ENCODE results near the gene INTS15.

The INTS15 gene

GRCh38 chr7:6589829-6590644 is at the start of gene INTS15:
Gene INTS15 (plus strand): TSS chr7:6590021. CDS start chr7:6590284, 263 bp downstream.
- DNase-seq = peak; percentile 91
- no peaks in the 10 kb centered on the region for H3K27me3 Mint-ChIP-seq
- no peaks in the 10 kb centered on the region for H3K9me3 Mint-ChIP-seq
- peaks cover 28% of the 10 kb centered on the region for H3K4me1 Mint-ChIP-seq (ENCODE audit: low read depth)
- H3K36me3 Mint-ChIP-seq (ENCODE audit: low read depth) = peaks cover 82% of the 10 kb centered on the region
- peak within 1 kb of the TSS; percentile 89 for H3K4me3 Mint-ChIP-seq
- H3K27ac Mint-ChIP-seq = peak within 1 kb of the TSS; percentile 90

GRCh38 chr7:6542368-6542767 is 47.5 kb upstream of the INTS15 start:
- no peak overlapping the region for H3K4me3 Mint-ChIP-seq
- H3K9me3 Mint-ChIP-seq = no peaks in the 10 kb centered on the region
- no peak for DNase-seq
- H3K36me3 Mint-ChIP-seq (ENCODE audit: low read depth) = no peaks in the 10 kb centered on the region
- no peak overlapping the region for H3K27ac Mint-ChIP-seq
- peaks cover 12% of the 10 kb centered on the region for H3K4me1 Mint-ChIP-seq (ENCODE audit: low read depth)
- peaks cover 16% of the 10 kb centered on the region for H3K27me3 Mint-ChIP-seq

GRCh38 chr7:6545398-6546126 is 44.3 kb upstream of the INTS15 start:
- peak overlapping the region; percentile 12 for H3K27ac Mint-ChIP-seq
- no peak for DNase-seq
- no peaks in the 10 kb centered on the region for H3K9me3 Mint-ChIP-seq
- no peaks in the 10 kb centered on the region for H3K36me3 Mint-ChIP-seq (ENCODE audit: low read depth)
- no peaks in the 10 kb centered on the region for H3K27me3 Mint-ChIP-seq
- peaks cover 12% of the 10 kb centered on the region for H3K4me1 Mint-ChIP-seq (ENCODE audit: low read depth)
- no peak overlapping the region for H3K4me3 Mint-ChIP-seq

DNA sequence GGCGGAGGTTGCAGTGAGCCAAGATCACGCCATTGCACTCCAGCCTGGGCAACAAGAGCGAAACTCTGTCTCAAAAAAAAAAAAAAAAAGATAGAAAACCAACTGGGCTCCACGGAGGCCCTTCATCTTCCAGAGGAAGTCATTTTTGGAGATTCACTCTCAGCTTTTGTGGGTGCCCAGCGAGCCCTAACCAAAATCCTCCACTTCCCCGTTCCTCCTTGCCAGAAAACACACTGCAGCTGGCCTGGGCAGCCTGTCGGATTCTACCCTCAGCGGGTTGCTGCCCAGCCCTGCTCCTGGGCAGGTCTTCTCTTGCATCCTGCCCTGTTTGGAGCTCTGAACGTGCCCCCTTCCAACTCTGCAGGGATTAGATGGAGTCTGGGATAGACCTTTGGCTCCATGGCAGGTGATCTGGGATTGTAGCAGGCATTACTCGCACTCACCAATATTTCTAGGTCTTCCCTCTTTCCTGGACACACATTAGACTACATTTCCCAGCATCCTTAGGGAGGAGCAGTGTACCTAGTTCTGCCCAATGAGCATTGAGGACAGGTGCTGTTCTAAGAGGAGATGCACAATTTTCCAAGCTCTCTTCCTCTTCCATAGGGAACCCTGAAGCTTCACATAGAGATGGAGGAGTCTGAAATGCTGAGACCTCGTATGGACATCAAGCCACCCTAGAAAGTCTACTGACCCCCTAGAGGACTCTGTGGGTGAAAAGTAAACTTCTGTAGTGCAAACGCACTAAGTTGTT is 43.1 kb upstream of the INTS15 start:
- peaks cover 12% of the 10 kb centered on the region for H3K4me1 Mint-ChIP-seq (ENCODE audit: low read depth)
- no peak for DNase-seq
- H3K27ac Mint-ChIP-seq = no peak overlapping the region
- H3K27me3 Mint-ChIP-seq = no peaks in the 10 kb centered on the region
- no peaks in the 10 kb centered on the region for H3K36me3 Mint-ChIP-seq (ENCODE audit: low read depth)
- H3K9me3 Mint-ChIP-seq = no peaks in the 10 kb centered on the region
- no peak overlapping the region for H3K4me3 Mint-ChIP-seq

GRCh38 chr7:6547400-6547799 is 42.4 kb upstream of the INTS15 start:
- DNase-seq = no peak
- Mint-ChIP-seq H3K4me1 (ENCODE audit: low read depth) (peaks cover 12% of the 10 kb centered on the region), H3K27me3 (no peaks in the 10 kb centered on the region), H3K9me3 (no peaks in the 10 kb centered on the region), H3K27ac (no peak overlapping the region), H3K4me3 (no peak overlapping the region), H3K36me3 (ENCODE audit: low read depth) (no peaks in the 10 kb centered on the region)

GRCh38 chr7:6551016-6551511 is 38.8 kb upstream of the INTS15 start, which contains the start of gene GRID2IP:
Gene GRID2IP (minus strand): TSS chr7:6551461. CDS start chr7:6551436, 25 bp downstream.
- Mint-ChIP-seq H3K27me3 (no peaks in the 10 kb centered on the region), H3K4me3 (no peak within 1 kb of the TSS), H3K4me1 (ENCODE audit: low read depth) (peaks cover 10% of the 10 kb centered on the region), H3K27ac (no peak within 1 kb of the TSS), H3K9me3 (no peaks in the 10 kb centered on the region), H3K36me3 (ENCODE audit: low read depth) (no peaks in the 10 kb centered on the region)
- no peak for DNase-seq

DNA sequence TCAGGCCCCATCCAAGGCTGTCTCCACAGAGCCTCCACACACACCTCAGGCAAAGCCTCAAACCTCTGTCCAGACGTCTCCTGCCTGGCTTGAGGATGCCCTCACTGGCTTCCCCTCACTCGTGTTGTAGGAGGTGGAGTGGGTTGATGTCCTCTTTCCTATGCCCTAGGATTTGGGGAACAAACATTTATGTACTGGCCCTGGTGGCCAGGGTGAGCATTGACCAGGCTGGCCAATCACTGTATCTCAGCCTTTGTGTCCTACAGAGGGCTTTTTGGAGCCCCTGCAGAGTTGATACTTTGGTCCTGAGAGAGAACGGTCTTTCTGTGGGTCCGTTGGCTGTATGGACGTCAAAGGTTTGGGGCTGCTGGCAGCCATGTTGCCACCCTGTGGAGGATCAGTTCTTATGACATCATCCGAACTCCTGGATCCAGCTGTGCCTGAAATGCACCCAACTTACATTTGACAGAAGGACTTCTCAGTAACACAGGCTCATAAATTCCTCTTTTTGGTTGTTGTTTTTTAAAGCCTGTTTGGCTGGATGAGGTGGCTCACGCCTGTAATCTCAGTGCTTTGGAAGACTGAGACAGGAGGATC is 36.3 kb upstream of the INTS15 start:
- Mint-ChIP-seq H3K9me3 (no peaks in the 10 kb centered on the region), H3K27ac (no peak overlapping the region), H3K4me3 (no peak overlapping the region), H3K36me3 (ENCODE audit: low read depth) (no peaks in the 10 kb centered on the region), H3K27me3 (no peaks in the 10 kb centered on the region), H3K4me1 (ENCODE audit: low read depth) (peaks cover 7% of the 10 kb centered on the region)
- no peak for DNase-seq

DNA sequence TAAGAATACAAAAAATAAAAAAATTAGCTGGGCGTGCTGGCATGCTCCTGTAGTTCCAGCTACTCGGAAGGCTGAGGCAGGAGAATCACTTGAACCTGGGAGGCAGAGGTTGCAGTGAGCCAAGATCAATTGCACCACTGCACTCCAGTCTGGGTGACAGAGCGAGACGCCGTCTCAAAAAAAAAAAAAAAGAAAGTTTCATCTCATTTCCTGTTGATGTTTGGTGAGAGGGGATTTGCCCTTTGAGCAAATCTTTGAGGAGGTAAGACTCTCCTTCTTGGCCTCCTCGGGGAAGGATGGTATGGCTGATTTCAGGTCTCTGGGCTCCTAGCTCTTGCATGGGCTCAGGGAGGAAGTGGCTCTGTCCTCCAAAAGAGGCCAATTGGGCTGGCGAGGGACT is 35.0 kb upstream of the INTS15 start:
- DNase-seq = no peak
- Mint-ChIP-seq H3K27me3 (peaks cover 2% of the 10 kb centered on the region), H3K27ac (peak overlapping the region; percentile 84), H3K4me1 (ENCODE audit: low read depth) (peaks cover 7% of the 10 kb centered on the region), H3K9me3 (no peaks in the 10 kb centered on the region), H3K36me3 (ENCODE audit: low read depth) (no peaks in the 10 kb centered on the region), H3K4me3 (no peak overlapping the region)

DNA sequence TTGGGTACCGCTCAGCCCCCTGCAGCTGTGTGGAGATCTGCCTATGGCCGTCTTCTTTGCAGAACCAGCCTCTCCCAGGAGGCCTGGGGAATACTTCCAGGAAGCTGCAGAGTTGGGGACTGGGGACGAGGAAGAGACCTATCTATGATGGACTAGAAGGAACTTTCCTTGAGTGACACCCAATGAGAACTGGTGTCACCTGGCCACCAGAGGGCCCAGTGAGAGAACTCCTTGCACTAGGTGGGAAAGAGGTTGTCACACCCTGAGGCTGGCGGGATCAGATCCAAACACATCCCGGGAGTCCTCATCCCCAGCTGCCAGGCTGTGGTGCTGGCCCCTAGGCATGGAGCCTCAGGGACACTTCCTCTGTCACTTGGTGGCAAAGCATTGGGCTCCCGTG is 33.6 kb upstream of the INTS15 start:
- H3K4me3 Mint-ChIP-seq = no peak overlapping the region
- no peaks in the 10 kb centered on the region for H3K9me3 Mint-ChIP-seq
- peaks cover 5% of the 10 kb centered on the region for H3K27me3 Mint-ChIP-seq
- no peak for DNase-seq
- H3K4me1 Mint-ChIP-seq (ENCODE audit: low read depth) = peaks cover 7% of the 10 kb centered on the region
- H3K27ac Mint-ChIP-seq = no peak overlapping the region
- H3K36me3 Mint-ChIP-seq (ENCODE audit: low read depth) = no peaks in the 10 kb centered on the region

DNA sequence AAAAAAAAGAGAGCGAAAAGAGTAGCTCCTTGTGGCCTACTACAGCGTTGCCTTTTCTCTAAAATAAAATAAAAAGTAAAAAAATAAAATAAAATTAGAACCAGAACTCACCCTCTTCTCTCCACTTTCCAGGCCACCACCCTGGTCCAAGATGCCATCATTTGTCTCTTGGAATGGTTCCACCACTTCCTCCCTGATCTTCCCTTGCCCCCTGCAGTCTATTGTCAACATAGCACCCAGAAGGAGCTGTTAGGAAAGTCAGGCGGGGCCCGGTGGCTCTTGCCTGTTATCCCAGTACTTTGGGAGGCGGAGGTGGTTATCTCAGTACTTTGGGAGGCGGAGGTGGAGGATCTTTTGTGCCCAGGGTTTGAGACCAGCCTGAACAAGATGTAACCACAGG is 31.0 kb upstream of the INTS15 start:
- Mint-ChIP-seq H3K4me1 (ENCODE audit: low read depth) (peaks cover 7% of the 10 kb centered on the region), H3K4me3 (no peak overlapping the region), H3K27me3 (peaks cover 5% of the 10 kb centered on the region), H3K9me3 (no peaks in the 10 kb centered on the region), H3K27ac (no peak overlapping the region), H3K36me3 (ENCODE audit: low read depth) (no peaks in the 10 kb centered on the region)
- DNase-seq = no peak

GRCh38 chr7:6559896-6560295 is 29.9 kb upstream of the INTS15 start:
- no peaks in the 10 kb centered on the region for H3K36me3 Mint-ChIP-seq (ENCODE audit: low read depth)
- H3K27ac Mint-ChIP-seq = no peak overlapping the region

GRCh38 chr7:6562106-6562505 is 27.7 kb upstream of the INTS15 start:
- Mint-ChIP-seq H3K27ac (no peak overlapping the region), H3K27me3 (peaks cover 5% of the 10 kb centered on the region), H3K9me3 (no peaks in the 10 kb centered on the region), H3K4me1 (ENCODE audit: low read depth) (no peaks in the 10 kb centered on the region), H3K36me3 (ENCODE audit: low read depth) (no peaks in the 10 kb centered on the region), H3K4me3 (no peak overlapping the region)
- no peak for DNase-seq

More at GRCh38 chr7:6559896-6560295, 29.9 kb upstream of the INTS15 start:
- Mint-ChIP-seq H3K4me1 (ENCODE audit: low read depth) (peaks cover 2% of the 10 kb centered on the region), H3K9me3 (no peaks in the 10 kb centered on the region), H3K27me3 (peaks cover 5% of the 10 kb centered on the region), H3K4me3 (no peak overlapping the region)
- DNase-seq = no peak

GRCh38 chr7:6563936-6564770 is 25.7 kb upstream of the INTS15 start:
- H3K36me3 Mint-ChIP-seq (ENCODE audit: low read depth) = no peaks in the 10 kb centered on the region
- H3K27me3 Mint-ChIP-seq = peaks cover 5% of the 10 kb centered on the region
- H3K9me3 Mint-ChIP-seq = no peaks in the 10 kb centered on the region
- DNase-seq = no peak
- no peak overlapping the region for H3K4me3 Mint-ChIP-seq
- H3K27ac Mint-ChIP-seq = no peak overlapping the region
- no peaks in the 10 kb centered on the region for H3K4me1 Mint-ChIP-seq (ENCODE audit: low read depth)

Measured in activated T-cell treated with anti-CD3 and anti-CD28 coated beads, Interleukin-2, amount 50 U/mL, for 24 hours (primary cell).